Measurements from ENCODE around the gene ZNF768. TPM values are rescaled to one million over a fixed set of nuclear protein-coding genes. Genes with fewer than 3 reads are reported as not detected.

Gene ZNF768
- total and polyA plus RNA-seq, 2 of the 13 experiments (the other 11 are each of a cell fraction or from before 2014, with no cell fraction given): 26.7 to 34.4 TPM

GRCh38 chr16:30526137-30526822, at the start of gene ZNF768 (continued):
- TF ChIP-seq ZNF512 (CRISPR knock-in tag; IDR thresholded peaks at IDR 0.05) (no peak), KMT2B (CRISPR knock-in tag; IDR thresholded peaks at IDR 0.05) (no peak), ZNF143 (CRISPR knock-in tag; IDR thresholded peaks at IDR 0.05) (no peak), ZNF281 (CRISPR knock-in tag; IDR thresholded peaks at IDR 0.05; ENCODE audit: borderline replicate concordance) (no peak), STAT6 (CRISPR knock-in tag; IDR thresholded peaks at IDR 0.05; ENCODE audit: borderline replicate concordance) (no peak), SUZ12 (IDR thresholded peaks at IDR 0.05; ENCODE audit: low read depth, low read length) (no peak), CENPT (CRISPR knock-in tag; IDR thresholded peaks at IDR 0.05; ENCODE audit: low read depth) (no peak), BCL6 (CRISPR knock-in tag; IDR thresholded peaks at IDR 0.05) (no peak), MLXIP (CRISPR knock-in tag; IDR thresholded peaks at IDR 0.05; ENCODE audit: borderline replicate concordance) (no peak), TRAFD1 (CRISPR knock-in tag; IDR thresholded peaks at IDR 0.05; ENCODE audit: borderline replicate concordance) (no peak), TARDBP (CRISPR knock-in tag; IDR thresholded peaks at IDR 0.05) (no peak), AKAP8 (CRISPR knock-in tag; IDR thresholded peaks at IDR 0.05) (peak; percentile 78; the same call in 1 of the 2 replicates), ZNF577 (CRISPR knock-in tag; IDR thresholded peaks at IDR 0.05; ENCODE audit: borderline replicate concordance, low read depth) (no peak), ZNF205 (CRISPR knock-in tag; IDR thresholded peaks at IDR 0.05) (0 out of 2 replicates have a peak, but pooled peaks have one; percentile 22), RCOR2 (CRISPR knock-in tag; IDR thresholded peaks at IDR 0.05) (no peak), FOXK1 (CRISPR knock-in tag; IDR thresholded peaks at IDR 0.05; ENCODE audit: borderline replicate concordance, low read depth) (no peak), ZNF7 (CRISPR knock-in tag; IDR thresholded peaks at IDR 0.05) (no peak), NCOA2 (CRISPR knock-in tag; IDR thresholded peaks at IDR 0.05) (no peak)

All from HepG2 (cell line).